ENCODE measurements around the gene FANK1.

GRCh38 chr10:125929618-125930017 is 33.3 kb downstream of the FANK1 start:
- TF ChIP-seq GATA3 (IDR thresholded peaks at IDR 0.05; ENCODE audit: low read depth, low read length) (no peak), GATA2 (IDR thresholded peaks at IDR 0.05; ENCODE audit: low read depth, low read length) (no peak)

All from SH-SY5Y (cell line).